ENCODE measurements around the gene MYBPC3. TPM values are rescaled to one million over a fixed set of nuclear protein-coding genes. Genes with fewer than 3 reads are reported as not detected.

The MYBPC3 gene
- total and polyA plus RNA-seq, 10 of the 15 experiments (the other 5 are each of a cell fraction or from before 2014, with no cell fraction given) = 0.03 to 0.08 (median 0.03) TPM; not detected in 7

DNA sequence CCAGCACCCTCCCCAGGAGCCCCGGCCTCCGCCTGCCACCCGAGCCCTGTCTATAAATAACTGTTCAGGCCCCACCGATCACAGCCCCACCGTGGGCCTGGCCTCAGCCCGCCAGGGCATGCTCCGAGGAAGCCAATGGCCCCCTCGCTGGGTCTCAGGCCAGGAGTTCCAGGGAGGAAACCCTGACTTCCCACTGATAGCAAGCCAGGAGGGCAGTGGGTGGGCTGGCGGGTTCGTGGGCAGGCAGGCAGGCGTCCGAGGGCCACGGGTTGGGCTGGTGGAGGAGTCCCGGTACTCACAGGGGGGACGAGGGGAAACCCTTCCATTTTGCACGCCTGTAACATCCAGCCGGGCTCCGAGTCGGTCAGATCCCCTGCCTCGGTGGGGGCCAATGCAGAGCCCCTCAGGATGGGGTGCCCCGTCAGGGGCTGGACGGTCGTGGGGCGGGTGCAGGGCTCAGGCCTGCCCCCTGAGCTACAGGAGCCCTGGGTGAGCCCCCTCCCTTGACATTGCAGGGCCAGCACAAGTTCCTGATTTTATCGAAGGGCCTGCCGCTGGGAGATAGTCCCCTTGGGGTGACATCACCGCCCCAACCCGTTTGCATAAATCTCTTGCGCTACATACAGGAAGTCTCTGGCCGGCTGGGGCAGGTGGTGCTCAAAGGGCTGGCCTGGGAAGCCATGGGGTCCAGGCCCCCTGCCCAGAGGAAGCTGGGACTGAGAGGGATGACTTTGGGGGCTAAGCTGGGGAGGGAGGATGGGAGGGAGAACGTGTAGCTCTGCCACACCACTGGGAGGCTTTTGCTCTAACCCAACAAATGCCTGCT, 25.7 kb upstream of the MYBPC3 start, which contains the start of gene SPI1 (continued):
- TF ChIP-seq POLR2AphosphoS5 (IDR thresholded peaks at IDR 0.05; ENCODE audit: low read length) (peak; percentile 91), RFX5 (IDR thresholded peaks at IDR 0.05; ENCODE audit: low read depth, low read length) (peak; percentile 25; the same call in 1 of the 2 replicates)

DNA sequence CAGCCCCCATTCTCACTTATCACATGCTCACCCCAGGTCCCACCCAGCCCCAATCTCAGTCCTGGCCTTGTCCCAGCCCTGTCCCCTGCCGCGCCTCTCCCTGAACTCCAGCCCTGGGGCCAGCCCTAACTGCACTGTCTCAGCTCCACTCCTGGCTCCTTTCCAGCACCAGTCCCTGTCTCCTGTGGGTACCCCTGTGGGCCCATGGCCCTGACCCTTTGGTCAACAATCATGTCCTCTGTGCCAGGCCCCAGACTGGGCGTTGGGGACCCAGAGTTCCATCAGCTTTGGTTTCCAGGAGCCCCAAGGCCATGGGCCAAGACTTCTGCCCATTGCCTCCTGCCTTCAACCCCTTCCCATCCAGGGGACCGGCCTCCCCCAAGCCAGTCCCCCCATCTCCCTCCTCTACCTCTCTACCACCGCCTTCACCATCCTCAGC, 25.1 kb upstream of the MYBPC3 start:
- H3K4me1 ChIP-seq (ENCODE audit: control insufficient read depth, insufficient read depth, low read length) = peaks cover 21% of the 10 kb centered on the region
- in situ Hi-C loops (cut with MboI) = no loop called here
- WGBS (ENCODE audit: insufficient coverage, insufficient replicate concordance, low lambda C conversion rate, missing lambda C conversion rate) = 0% methylated on average over 5 of the region's 5 CpGs
- peaks cover 2 to 3% of the 10 kb centered on the region in 2 experiments; a peak in 3 of 4 replicates for H3K36me3 ChIP-seq (ENCODE audit: control insufficient read depth in 2 of 2, insufficient read depth in 2 of 2, low read length in 1 of 2)
- peaks cover 41% of the 10 kb centered on the region for H3K79me2 ChIP-seq (ENCODE audit: control insufficient read depth, insufficient read depth, low read length)
- peak overlapping the region; percentile 80 for H3K4me3 ChIP-seq
- ChIA-PET SMC1A (ENCODE audit: uncharacterized antibody, unreplicated experiment) (interaction anchor here (0.6 to 3.7 kb wide), 5 partner anchors 14 to 106 kb away, joined by 3 to 36 read pairs (median 8); no protein-coding TSS in a partner anchor), RAD21 (ENCODE audit: unreplicated experiment) (interaction anchor here (1.0 to 3.4 kb wide), 6 partner anchors 13 to 679 kb away, joined by 3 to 31 read pairs (median 7); partner anchors contain the start of gene SLC39A13), CTCF (interaction anchor here (0.5 to 4.1 kb wide), 9 partner anchors 14 to 1129 kb away, joined by 3 to 20 read pairs (median 5); no protein-coding TSS in a partner anchor), POLR2A (interaction anchor here (0.6 to 5.0 kb wide), 8 partner anchors 11 to 753 kb away, joined by 3 to 94 read pairs (median 4); partner anchors contain the start of gene SLC39A13)
- H3K9me3 ChIP-seq (replicated peaks; ENCODE audit: control insufficient read depth, insufficient read depth, low read length) = no peaks in the 10 kb centered on the region
- ATAC-seq = peak; percentile 50
- no TSS peak for BruUV-seq (replicated peaks)
- DNase-seq (ENCODE audit: low read depth, low spot score) = no peak
- TF ChIP-seq GATAD2B (conservative IDR thresholded peaks at IDR 0.05; ENCODE audit: low read depth) (no peak), SUZ12 (IDR thresholded peaks at IDR 0.05; ENCODE audit: unreplicated experiment) (no peak), NR2F1 (conservative IDR thresholded peaks at IDR 0.05) (no peak), TCF12 (IDR thresholded peaks at IDR 0.05; ENCODE audit: low read depth, low read length) (no peak), MTA3 (IDR thresholded peaks at IDR 0.05; ENCODE audit: borderline replicate concordance, low read length) (no peak), RCOR1 (conservative IDR thresholded peaks at IDR 0.05; ENCODE audit: low read depth, low read length) (no peak), SPI1 (IDR thresholded peaks at IDR 0.05; ENCODE audit: borderline replicate concordance, insufficient read depth, low read depth, low read length) (no peak), MTA2 (IDR thresholded peaks at IDR 0.05; ENCODE audit: low read depth) (no peak), IKZF1 (conservative IDR thresholded peaks at IDR 0.05) (no peak), ZNF207 (IDR thresholded peaks at IDR 0.05; ENCODE audit: borderline replicate concordance) (no peak), STAT1 (conservative IDR thresholded peaks at IDR 0.05) (no peak), E4F1 (IDR thresholded peaks at IDR 0.05; ENCODE audit: borderline replicate concordance, partially characterized antibody) (no peak), GABPA (IDR thresholded peaks at IDR 0.05; ENCODE audit: low read depth) (no peak)
- TF ChIP-seq, protein P1, sequence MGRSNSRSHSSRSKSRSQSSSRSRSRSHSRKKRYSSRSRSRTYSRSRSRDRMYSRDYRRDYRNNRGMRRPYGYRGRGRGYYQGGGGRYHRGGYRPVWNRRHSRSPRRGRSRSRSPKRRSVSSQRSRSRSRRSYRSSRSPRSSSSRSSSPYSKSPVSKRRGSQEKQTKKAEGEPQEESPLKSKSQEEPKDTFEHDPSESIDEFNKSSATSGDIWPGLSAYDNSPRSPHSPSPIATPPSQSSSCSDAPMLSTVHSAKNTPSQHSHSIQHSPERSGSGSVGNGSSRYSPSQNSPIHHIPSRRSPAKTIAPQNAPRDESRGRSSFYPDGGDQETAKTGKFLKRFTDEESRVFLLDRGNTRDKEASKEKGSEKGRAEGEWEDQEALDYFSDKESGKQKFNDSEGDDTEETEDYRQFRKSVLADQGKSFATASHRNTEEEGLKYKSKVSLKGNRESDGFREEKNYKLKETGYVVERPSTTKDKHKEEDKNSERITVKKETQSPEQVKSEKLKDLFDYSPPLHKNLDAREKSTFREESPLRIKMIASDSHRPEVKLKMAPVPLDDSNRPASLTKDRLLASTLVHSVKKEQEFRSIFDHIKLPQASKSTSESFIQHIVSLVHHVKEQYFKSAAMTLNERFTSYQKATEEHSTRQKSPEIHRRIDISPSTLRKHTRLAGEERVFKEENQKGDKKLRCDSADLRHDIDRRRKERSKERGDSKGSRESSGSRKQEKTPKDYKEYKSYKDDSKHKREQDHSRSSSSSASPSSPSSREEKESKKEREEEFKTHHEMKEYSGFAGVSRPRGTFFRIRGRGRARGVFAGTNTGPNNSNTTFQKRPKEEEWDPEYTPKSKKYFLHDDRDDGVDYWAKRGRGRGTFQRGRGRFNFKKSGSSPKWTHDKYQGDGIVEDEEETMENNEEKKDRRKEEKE (IDR thresholded peaks at IDR 0.05) = no peak
- peak overlapping the region; percentile 85 for H3K9ac ChIP-seq (ENCODE audit: control insufficient read depth, insufficient read depth, low read length)
- peak overlapping the region; percentile 71; the same call in 1 of the 2 replicates for H2AFZ ChIP-seq (ENCODE audit: control insufficient read depth, low read depth, low read length)
- intact Hi-C loops (cut with micrococcal nuclease; ENCODE audit: unreplicated experiment) = loop anchor here (1.0 to 10.0 kb wide), 4 partner anchors 31 to 477 kb away; partner anchors contain the start of genes FNBP4 and SLC39A13
- no peak for FAIRE-seq
- peak overlapping the region; percentile 89 for H3K4me2 ChIP-seq (ENCODE audit: control insufficient read depth, insufficient read depth)
- H4K20me1 ChIP-seq (ENCODE audit: control insufficient read depth, insufficient read depth) = no peaks in the 10 kb centered on the region
- H3K27ac ChIP-seq (ENCODE audit: control insufficient read depth, insufficient read depth) = peak overlapping the region; percentile 93
- no peaks in the 10 kb centered on the region for H3K27me3 ChIP-seq (replicated peaks in 1 of 2; ENCODE audit: control insufficient read depth in 2 of 2, insufficient read depth in 2 of 2, low read length in 1 of 2)

Measured in GM12878 (cell line).